KG1 (cell line): ENCODE results near the gene FOXL2.

Experiments
- DNase-seq: peaks from one replicate; lab custom pipeline; 2025; lab: John Stamatoyannopoulos, UW

The FOXL2 gene

GRCh38 chr3:138946663-138947494 lies at the start of gene FOXL2, which contains the start of gene FOXL2NB:
Gene FOXL2, minus strand, starts transcription at chr3:138947137. Its CDS starts 415 bp downstream, at chr3:138946722.
Gene FOXL2NB, plus strand, starts transcription at chr3:138947217. Its CDS starts 148 bp downstream, at chr3:138947365.
- no peak for DNase-seq

DNA sequence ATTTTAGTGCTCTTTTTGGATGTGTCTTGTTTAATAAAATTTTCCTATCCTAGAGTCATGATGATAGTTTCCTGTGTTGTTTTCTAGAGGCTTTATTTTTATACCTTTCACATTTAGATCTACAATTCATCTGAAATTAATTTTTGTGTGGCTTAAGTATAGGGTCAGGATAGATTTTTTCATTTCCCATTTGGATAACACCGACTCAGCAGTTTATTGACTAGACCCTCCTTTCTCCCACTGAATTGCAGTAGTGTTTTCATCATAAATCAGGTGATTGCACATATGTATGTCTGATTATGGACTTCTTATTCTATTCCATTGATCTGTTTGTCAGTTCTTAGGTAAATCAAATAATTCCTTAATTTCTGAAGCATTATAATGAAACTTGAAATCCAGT lies 48.8 kb upstream of the FOXL2 start:
- no peak for DNase-seq

DNA sequence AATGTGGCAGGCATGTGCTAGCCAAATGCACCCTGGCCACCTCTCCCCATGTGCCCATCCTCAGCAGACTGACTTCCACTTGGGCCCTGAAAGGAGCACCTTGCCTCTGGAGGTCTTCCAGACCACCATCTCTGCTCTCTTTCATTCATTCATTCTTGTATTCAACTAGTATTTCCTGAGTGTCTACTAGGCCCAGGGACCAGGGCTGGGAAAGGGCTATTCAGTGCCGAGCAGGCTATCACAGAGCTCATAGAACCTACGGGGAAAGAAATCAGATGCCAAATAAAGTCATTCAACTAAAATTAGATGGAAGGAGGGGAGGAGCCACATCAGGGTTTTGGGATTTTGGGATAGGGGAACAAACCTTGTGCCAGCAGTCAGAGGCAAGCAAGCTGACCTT lies 40.2 kb upstream of the FOXL2 start:
- no peak for DNase-seq

DNA sequence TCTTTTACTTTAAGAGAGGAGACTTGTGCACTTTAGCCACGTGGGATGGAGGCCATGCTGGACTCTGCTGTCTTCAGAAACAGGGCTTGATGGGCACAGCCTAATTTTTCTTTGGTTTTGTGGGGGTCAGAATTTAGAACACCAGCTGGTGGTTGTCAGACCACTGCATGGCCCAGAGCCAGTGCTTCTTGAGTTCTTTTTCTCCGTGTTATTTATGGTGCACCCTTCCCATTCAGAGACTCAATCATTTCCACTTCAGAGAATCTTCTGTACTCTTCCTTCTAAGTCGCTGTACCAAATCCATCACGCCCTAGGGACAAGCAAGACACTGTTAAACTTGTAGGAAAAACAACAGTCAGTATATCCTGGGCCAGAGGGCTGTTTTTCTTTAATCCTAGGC lies 39.0 kb upstream of the FOXL2 start:
- no peak for DNase-seq

DNA sequence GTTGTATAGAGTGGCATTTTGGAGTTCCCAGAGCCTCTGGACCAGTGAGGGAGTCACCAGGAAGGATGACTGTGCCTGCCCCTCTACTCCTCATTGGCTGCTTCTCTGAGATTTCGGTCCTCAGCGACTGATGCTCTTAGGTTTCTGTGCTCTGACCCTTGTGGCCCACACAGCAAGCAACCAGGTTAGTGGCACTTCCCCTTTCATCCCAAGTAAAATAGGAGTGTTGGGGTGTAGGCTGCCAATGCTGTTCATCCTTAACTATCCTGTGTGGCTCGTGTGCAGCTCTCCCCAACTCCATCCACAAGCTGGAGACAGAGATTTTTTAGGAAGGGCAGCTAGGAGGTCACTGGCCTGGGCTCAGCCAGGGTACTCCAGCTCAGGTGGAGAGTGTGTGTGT lies 37.9 kb upstream of the FOXL2 start:
- DNase-seq: no peak

GRCh38 chr3:138976047-138976446 lies 29.1 kb upstream of the FOXL2 start:
- no peak for DNase-seq

DNA sequence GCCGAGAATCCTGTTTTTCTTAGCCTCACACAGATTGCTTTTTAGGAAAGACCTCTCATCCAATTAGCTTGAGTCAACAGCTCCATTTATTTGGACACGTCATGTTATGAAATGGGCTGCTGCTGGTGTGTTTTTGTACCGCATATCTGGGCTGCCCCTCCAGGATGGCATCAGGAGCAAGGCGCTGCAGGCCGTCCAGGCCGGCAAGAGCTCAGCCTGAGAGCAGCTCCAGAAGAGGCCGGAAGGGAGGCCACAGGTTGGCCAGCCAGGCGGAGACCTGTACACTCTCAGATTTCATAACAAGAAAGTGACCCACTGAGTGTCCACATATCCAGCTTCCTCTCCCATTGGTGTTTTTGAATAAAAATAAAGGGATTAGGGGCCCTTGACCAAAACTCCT lies 28.4 kb upstream of the FOXL2 start:
- no peak for DNase-seq

DNA sequence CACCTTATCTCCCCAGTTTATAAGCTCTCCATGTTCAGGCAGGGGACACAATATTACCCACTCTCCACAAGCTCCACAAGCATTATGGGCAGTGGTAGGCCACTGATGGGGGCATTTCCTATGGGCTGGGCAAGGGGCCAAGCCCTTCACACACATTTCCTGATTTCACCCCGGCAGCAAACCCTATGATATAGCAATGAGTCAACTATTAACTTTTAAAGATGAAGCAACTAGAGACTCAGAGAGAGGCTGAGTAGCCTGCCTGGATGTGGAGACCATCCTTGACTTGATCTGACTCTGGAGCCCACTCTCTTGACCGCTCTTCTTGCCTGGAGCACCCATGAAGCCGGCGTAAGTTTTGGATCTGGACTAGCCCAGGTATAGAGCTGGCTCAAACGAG lies 27.5 kb upstream of the FOXL2 start:
- DNase-seq: no peak

DNA sequence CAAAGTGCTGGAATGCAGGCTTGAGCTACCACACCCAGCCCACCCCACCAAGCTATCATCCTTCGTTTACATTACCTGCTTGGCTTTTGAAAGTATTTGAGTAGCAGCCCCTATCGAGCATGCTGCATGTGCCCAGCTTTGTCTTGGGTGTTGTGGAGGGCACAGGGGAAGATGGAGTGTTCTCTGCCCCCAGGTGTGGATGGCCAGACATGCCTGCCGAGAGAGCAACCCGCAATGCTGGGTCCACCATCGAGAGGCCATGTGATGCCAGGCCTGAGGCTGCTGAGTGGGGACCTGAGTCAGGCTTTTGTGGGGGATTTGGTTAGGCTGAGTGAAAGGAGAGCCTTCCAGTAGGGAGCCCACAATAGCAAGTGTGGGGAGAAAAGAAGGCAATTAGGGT lies 26.0 kb upstream of the FOXL2 start:
- no peak for DNase-seq

DNA sequence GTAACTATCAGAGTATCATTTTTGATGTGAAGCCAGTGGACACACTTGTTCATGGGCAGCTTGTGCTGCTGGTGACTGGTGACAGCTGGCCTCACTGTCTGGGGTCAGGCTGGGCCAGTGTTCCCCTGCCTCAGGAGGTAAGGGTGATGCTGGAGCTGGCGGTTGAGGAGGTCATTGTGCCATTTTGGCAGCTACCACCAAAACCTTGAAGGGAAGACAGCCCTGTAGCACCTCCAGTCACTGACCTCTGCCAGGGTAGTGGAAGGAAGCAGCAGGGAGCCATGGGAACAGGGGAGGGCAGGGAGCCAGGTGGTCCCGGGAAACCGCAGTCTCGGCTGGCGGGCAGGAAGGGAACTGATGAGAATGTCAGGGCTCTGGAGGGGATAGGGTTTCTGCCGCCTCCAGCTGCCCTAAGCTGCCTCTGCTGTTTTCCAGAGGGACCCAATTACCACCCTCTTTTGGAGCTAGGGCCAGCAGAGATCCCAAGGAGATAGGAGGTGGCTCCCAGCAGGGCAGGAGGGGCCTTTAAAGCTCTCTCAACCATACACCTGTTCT lies 24.9 kb upstream of the FOXL2 start:
- no peak for DNase-seq

DNA sequence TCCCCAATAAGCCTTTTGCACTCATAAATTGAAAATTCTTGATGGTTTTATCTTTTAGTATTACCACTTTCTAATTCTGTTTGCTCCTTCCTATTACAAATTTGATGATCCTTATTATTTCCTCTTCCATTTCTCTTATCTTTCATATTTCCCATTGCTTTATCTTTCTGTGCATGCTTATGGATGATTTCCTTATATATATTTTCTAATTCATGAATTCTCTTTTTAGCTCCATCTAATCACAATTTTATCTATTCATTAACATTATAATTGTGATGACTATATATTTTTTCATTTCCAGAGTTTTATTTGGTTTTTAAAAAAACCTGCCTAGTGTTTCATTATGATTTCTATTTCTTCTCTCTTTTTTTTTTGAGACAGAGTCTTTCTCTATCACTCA lies 18.0 kb upstream of the FOXL2 start:
- DNase-seq: no peak

GRCh38 chr3:138964264-138964663 lies 17.3 kb upstream of the FOXL2 start:
- no peak for DNase-seq

- no peak for DNase-seq
These were observed 16.1 kb upstream of the FOXL2 start for GRCh38 chr3:138962854-138963560.

DNA sequence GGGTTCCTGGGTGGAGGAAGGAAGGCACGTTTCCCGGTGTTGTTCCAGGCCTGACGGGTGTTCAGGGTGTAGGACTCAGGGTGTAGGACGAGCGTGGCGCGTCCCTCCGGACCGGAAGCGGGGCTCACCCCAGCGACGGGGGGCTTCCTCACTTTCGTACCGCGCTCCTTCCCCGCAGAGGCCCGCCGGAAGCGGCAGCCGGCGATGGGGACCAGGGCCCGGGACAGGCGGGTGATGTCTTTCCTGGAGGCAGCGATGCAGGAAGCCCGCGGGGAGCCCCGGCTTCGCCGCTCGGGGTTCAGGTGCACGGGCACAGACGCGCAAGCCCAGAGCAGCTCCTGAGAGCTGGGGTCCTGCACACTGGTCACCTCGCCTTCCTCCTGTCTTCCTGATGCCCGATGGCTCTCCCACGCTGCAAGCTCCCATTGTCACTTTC lies 13.5 kb upstream of the FOXL2 start:
- DNase-seq: no peak

DNA sequence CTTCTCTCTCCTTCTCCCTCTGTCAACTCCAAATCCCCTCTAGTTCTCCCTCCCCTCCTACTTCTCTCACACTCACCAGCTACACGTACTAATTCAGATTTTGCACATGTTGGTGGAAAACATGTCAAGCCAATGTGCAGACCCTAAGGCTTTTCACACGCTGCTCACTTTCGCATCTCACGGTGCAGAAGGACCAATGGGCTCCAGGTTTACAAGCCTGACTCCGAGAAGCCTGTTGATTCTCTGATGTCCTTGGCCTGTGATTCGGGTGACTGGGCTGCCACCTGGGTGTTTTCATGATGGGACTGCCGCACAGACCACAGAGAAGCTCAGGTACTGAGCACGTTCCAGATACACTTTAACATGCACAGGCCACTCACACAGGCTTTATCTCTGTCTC lies 3.8 kb upstream of the FOXL2 start:
- DNase-seq: no peak

GRCh38 chr3:138950006-138950644 lies 3.2 kb upstream of the FOXL2 start:
- DNase-seq: no peak

- DNase-seq: no peak
These were observed 2.6 kb upstream of the FOXL2 start for GRCh38 chr3:138949445-138950005.

- no peak for DNase-seq
These were observed 2.1 kb upstream of the FOXL2 start for GRCh38 chr3:138949002-138949418.

DNA sequence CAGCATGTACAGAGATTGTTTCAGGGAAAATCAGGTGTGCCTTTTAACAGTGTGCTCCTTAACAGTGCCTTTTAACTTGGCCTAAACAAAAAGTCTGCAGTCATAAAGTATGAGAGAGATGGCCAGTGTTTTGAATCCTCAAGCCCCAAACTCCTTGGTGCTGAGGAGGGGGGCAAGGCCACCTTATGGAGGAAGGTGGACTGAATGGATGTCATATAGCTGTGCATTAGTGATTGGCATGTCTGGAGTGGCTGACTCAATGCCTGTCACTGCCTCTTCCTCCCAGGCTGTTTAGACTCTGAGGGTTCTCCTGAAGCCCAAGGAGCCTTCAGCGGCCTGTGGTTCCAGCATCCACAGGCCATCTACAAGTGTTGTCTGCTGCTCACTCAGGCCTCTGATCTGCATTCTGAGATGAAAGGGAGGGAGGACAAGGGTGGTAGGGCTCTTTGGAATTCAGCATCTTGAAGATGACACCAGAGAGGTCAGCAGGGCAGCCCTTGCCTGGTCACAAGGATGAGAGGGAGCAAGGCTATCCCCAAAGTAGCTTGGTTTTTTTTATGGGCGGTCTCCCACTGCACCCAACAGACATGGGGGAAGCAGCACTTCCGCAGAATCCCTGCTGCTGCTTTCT lies 1.5 kb upstream of the FOXL2 start:
- DNase-seq: no peak

GRCh38 chr3:138947495-138948121 lies 671 bp upstream of the FOXL2 start:
- DNase-seq: no peak
